B cell (primary cell): ENCODE measurements around the gene GNPDA2.
"Not testable (repeated sequence)": the region's sequence is repeated elsewhere in the genome, so short reads cannot be mapped to it uniquely, and the experiment has no call there.

Source experiments
- EZH2 ChIP-seq: IDR thresholded peaks from 2 replicates; pipeline ENCODE4 v1.6.1; 2012; ENCODE audit warnings: borderline replicate concordance, low read depth, mild to moderate bottlenecking, moderate library complexity, low read length; ENCODE audit not compliant: insufficient read depth, poor library complexity, severe bottlenecking
- TF ChIP-seq, protein P1 (sequence below): fragments of 200-600 bp; IDR thresholded peaks from one replicate; pipeline ENCODE4 v1.8.0; 2022; ENCODE audit warnings: antibody characterized with exemption, mild to moderate bottlenecking

DNA sequence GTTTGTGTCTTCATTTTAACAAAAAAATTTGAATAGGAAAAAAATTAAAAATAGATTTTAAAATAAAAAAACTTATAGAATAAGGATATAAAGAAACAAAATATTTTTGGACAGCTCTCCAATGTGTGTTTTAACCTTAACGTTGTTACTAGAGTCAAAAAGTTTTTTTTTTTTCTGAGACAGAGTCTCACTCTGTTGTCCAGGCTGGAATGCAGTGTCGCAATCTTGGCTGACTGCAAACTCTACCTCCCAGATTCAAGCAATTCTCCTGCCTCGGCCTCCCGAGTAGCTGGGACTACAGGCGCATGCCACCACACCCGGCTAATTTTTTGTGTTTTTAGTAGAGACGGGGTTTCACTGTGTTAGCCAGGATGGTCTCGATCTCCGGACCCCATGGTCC lies 2.3 kb upstream of the GNPDA2 start:
- not testable (repeated sequence) for TF ChIP-seq EZH2
- TF ChIP-seq, protein P1, sequence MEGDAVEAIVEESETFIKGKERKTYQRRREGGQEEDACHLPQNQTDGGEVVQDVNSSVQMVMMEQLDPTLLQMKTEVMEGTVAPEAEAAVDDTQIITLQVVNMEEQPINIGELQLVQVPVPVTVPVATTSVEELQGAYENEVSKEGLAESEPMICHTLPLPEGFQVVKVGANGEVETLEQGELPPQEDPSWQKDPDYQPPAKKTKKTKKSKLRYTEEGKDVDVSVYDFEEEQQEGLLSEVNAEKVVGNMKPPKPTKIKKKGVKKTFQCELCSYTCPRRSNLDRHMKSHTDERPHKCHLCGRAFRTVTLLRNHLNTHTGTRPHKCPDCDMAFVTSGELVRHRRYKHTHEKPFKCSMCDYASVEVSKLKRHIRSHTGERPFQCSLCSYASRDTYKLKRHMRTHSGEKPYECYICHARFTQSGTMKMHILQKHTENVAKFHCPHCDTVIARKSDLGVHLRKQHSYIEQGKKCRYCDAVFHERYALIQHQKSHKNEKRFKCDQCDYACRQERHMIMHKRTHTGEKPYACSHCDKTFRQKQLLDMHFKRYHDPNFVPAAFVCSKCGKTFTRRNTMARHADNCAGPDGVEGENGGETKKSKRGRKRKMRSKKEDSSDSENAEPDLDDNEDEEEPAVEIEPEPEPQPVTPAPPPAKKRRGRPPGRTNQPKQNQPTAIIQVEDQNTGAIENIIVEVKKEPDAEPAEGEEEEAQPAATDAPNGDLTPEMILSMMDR: not testable (repeated sequence)
